Hematopoietic multipotent progenitor cell (in vitro differentiated cells): ENCODE results near the gene MBP. TPM values are rescaled to one million over a fixed set of nuclear protein-coding genes. Genes with fewer than 3 reads are reported as not detected.

Experiments
- DNase-seq, 3 donors: peaks; one replicate each; pipeline ENCODE4 v3.0.0-alpha.2; 2011 to 2015; ENCODE audit warnings: low read depth in 2 of 3, low spot score in 2 of 3
- total RNA-seq: library from RNA; depleted of rRNA; stranded (reverse); fragments of >200 nt; gene quantifications from one replicate; pipeline ENCODE4 v1.2.3, GENCODE V29; 2012

Gene MBP
- total RNA-seq, 1 donor = 47.7 TPM

GRCh38 chr18:77116201-77117080 is 16.1 kb downstream of the MBP start:
- DNase-seq = no peak

GRCh38 chr18:77115192-77115953 is 17.2 kb downstream of the MBP start:
- DNase-seq = no peak

GRCh38 chr18:77114415-77115191 is 18.0 kb downstream of the MBP start:
- peak in 2 of 3 donors; percentile 97 to 99 for DNase-seq

DNA sequence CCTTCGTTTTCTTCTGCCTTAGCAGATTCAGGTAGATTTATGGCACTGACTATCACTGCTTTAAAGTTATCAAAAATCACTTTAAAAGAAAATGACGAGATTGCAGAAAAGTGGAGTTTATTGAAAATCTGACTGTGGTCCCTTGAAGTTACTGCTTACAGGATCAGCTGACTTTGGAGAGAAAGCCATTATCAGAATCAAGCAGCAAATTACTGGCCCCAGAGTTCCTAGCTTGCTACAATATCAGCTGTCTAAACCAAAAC is 18.5 kb downstream of the MBP start:
- no peak for DNase-seq

DNA sequence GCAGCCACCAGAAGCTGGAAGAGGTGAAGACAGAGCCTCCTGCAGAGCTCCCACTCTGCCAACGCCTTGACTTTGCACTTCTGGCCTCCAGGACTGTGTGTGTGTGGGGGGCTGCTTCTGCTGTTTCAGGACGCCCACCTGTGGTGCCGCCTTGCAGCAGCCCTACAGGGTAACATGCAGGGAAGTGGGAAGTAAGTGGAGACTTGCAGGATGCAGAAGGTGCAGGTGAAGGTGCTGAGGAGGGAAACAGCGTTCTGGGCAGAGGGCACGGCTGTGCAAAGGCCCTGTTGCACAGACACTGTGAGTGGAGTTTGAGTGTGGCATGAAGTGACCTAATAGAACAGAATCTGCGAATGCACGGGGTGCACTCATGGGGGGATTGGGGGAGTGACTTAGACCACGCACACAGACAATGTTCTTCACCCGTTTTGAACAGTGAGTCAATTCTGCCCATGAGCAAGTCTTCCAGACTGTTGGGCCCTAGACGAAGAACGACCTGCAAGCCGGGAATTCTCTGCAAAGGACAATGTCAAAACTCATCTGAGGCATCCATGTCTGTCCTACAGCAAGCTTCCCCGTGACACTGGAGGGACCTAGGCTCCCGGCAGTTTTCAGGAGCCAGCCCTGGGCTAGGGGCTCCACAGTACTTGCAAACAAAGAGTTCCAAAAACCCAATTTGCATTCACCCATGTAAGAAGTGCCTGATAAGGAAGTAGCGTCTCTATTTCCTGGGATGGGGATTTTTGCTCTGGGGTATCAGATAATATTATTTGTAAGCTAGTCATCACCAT is 19.0 kb downstream of the MBP start:
- no peak for DNase-seq

DNA sequence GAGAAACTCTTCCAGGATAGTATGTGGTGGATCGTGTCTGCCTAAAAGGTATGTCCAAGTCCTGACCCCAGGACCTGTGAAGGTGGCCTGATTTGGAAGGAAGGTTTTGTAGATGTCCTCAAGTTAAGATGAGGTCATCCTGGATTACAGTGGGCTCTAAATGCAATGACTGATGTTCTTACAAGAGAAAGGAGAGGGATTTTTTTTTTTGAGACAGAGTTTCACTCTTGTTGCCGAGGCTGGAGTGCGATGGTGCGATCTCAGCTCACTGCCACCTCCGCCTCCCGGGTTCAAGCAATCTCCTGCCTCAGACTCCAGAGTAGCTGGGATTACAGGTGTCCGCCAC is 19.9 kb downstream of the MBP start:
- DNase-seq = no peak

DNA sequence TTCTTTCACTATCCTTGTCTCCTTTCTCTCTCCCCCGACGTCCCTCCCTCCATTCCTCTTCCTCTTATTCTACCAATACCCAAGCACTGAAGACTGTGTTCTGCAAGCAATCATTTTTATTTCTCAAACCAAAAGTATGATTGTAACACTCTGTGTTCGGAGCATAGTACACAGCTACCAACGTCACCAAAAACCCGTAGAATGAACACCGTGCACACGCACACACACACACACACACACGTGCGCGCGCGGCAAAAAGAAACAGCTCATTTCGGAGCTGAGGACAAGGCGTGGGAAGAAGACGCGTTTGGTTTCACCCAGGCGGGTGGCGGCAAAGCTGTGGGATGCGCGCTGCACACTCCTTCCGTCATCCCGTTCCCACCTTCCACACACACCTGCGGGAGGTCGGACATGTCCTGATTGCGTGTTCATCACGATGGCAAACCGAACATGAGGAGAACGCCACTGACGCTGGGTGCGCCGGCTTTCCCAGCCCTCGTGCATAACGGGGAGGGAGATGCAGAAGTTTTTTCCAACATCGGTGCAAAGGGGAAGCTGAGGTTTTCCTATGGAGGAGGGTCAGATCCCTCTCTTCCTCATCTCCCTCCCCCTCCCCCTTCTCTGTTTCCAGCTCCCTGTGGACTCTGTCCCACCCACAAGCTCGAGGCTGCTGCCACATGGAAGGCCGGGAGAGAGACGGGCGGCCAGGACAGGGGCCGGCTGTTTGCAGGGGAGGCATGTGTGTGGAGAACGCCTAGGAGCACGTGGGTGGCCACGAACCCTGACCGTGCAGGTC is 20.4 kb downstream of the MBP start:
- no peak for DNase-seq

DNA sequence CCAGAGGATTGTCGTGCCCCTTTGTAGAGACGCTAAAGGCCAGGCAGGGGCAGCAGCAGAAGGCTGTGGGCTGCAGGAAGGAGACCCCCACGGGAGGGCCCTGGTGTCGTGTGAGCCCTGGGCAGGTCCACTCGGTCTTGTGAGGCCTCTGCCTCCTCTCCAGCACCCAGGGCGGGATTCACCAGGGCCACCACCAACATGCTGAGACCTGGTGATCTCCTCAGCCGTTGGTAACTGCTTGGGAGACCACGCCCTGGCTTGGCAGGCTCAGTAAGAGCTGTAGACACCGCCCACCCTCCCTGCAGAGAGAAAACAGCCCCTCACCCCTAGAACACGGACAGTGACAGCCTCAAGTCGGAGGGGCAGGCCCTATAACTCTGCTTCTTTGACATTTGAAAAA is 21.1 kb downstream of the MBP start:
- no peak for DNase-seq

DNA sequence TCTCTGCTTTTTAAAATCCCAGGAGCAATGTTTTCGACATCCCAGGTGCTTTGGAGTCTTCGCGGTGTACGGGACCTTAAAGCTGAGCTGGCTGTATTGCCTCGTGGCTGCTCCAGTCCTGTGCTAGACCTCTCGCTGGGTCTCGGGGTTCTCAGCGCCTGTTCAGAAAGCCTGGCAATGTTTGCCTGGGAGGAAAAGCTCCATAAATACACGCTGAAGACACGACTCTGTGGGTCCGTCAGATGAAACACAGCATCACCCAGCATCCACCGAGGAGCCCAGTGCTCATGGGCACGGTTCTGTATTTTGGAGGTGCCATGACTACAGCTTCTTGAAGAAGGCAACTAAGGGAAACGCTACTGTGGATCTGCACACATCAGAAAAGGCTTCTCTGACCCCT is 21.6 kb downstream of the MBP start:
- DNase-seq = no peak

- no peak for DNase-seq
Observed at GRCh38 chr18:77110400-77110799, 22.2 kb downstream of the MBP start.

DNA sequence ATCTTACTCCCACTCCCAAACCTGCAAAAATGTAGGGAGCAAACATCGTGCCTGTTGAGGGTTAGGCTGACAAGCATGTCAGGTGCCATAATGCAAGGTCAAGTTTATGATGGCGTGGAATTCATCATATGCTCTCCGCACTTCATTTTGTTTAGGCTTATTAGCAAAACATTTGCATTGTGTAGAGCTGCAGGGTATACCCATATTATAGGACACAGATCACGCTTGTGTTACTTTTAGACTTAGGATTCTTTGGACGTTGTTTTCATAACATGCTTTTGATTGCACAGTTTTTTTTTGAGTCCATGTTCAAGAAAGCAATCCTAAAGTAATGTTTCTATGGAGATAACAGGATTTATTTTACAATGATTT is 22.9 kb downstream of the MBP start:
- DNase-seq = no peak

- DNase-seq = no peak
Observed at GRCh38 chr18:77108821-77109647, 23.5 kb downstream of the MBP start.

DNA sequence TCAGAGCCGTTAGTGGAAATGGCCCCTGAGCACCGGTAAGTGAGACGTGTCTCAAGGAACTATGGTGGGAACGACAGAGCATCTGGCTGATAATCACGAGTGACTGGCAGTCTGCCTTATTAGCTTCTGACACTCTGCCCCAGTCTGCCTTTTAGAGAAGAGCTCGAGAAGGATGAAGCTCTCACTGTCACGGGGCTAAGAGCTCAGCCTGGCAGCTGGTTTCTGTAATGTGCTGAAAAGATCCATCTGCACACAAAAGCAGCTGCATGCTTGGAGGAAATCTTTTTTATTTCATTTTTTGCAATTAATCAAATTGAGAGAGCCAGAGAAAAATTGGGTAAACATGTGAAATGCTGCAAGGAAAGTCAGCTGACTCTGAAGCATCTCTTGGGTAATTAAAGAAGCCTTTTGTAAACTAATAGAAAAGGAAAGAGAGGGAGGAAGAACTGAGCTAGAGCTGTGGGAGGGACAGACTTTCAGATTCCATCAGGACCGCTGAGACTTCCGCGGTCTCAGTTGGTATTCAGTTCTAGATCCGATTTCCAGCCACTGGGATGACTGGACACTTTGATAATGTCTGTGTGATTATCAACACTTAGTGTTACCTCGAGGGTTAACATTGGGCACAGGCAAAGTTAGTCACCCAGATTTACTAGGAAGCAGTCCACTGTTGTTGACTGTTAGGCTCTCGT is 24.4 kb downstream of the MBP start:
- peak in 1 of 3 donors; percentile 68 for DNase-seq

GRCh38 chr18:77107292-77107691 is 25.3 kb downstream of the MBP start:
- no peak for DNase-seq

DNA sequence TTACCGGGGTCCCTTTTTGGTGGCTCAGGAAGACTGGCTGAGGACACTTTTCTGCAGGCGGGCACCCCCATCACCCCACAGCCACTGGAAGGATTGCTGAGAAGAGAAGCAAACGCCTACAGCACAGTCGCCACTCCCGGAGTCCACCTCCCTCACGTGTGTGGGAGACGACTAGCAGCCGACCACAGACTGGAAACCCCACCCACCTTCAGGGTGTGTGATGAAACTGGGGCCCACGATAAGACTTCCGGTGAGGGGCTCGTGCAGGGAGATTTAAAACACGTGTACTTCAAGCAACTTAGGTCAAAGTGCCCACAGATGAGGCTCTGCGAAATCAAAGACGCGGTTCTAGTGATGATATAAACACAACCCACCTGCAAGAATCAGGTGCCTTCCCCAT is 26.3 kb downstream of the MBP start:
- peak; percentile 63 to 70 (median 67) for DNase-seq

DNA sequence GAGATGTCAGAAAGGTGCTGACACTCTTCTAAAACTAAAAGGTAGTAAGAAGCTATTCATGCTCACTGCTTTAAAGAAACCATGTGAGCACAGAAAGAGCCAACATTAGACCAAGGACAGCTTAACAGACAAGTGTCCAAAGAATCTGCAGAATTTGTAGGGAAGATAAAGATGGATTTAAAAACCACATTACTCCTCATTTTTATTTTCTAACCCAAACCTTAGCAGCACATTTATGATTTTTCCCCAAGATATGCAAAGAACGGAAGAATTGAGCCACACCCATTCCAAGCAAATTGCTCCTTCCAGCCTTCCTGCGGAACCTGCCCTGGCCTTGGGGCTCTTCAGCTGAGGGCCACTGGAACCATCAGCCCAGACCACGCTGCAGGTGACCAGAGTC is 26.9 kb downstream of the MBP start:
- no peak for DNase-seq

- peak in 1 of 3 donors; percentile 48 for DNase-seq
Observed at GRCh38 chr18:77105028-77105427, 27.6 kb downstream of the MBP start.

GRCh38 chr18:77103991-77104531 is 28.5 kb downstream of the MBP start:
- no peak for DNase-seq
